Adrenal gland (tissue), 12 donors: ENCODE data around the gene CFAP53. TPM values are rescaled to one million over a fixed set of nuclear protein-coding genes. Genes with fewer than 3 reads are reported as not detected.
"Not testable (repeated sequence)": the region's sequence is repeated elsewhere in the genome, so short reads cannot be mapped to it uniquely, and the experiment has no call there.

Experiments used
- DNase-seq, 7 donors: peaks; one replicate each; pipeline ENCODE4 v3.0.0-alpha.2; 2019 to 2020
- H3K27ac ChIP-seq, 5 donors: fragments of 200-600 bp; sonication (generic) in 4 of 5; 1 replicate in 3 of 5; 2 replicates in 2 of 5; pipeline versions ENCODE4 v1.5.1 to v1.8.0; 2016 to 2020; ENCODE audit warnings: mild to moderate bottlenecking in 1 of 5
- H3K27me3 ChIP-seq: fragments of 200-600 bp; 2 replicates; pipeline ENCODE4 v1.8.0; 2021
- H3K36me3 ChIP-seq, 2 donors: fragments of 200-600 bp; replicated peaks in 1 of 2; 1 replicate in 1 of 2; 2 replicates in 1 of 2; pipeline versions ENCODE4 v1.5.1 to v1.8.0; 2018 to 2022
- H3K4me1 ChIP-seq, 2 donors: fragments of 200-600 bp; replicated peaks in 1 of 2; 1 replicate in 1 of 2; 2 replicates in 1 of 2; pipeline versions ENCODE4 v1.5.1 to v1.8.0; 2018 to 2021
- H3K4me3 ChIP-seq, 4 donors: fragments of 200-600 bp; sonication (generic) in 3 of 4; one replicate each; pipeline ENCODE4 v1.5.1; 2016 to 2018
- H3K9me3 ChIP-seq, 3 donors: fragments of 200-600 bp; sonication (generic) in 1 of 3; replicated peaks in 1 of 3; 1 replicate in 2 of 3; 2 replicates in 1 of 3; pipeline versions ENCODE4 v1.5.1 to v1.8.0; 2016 to 2021
- POLR2A ChIP-seq, 2 donors: fragments of 450-650 bp; IDR thresholded peaks; one replicate each; pipeline ENCODE4 v1.6.1; 2017; ENCODE audit warnings: antibody characterized with exemption in 2 of 2, mild to moderate bottlenecking in 2 of 2, moderate library complexity in 1 of 2
- WGBS, 4 donors: extraction: QIAGEN DNeasy Blood & Tissue Kit in 2 of 4; methylation state at CpG; one replicate each; pipeline versions ENCODE4 v1.1.5 to v1.1.7; 2013 to 2017; 5-methylcytosine and 5-hydroxymethylcytosine counted together
- intact Hi-C, 2 donors: fragments of 100-400 bp; cut with DNase I; formaldehyde crosslinking; loops; one replicate each; pipeline versions ENCODE4 v1.14.1 to v1.15.0; 2022 to 2023
- polyA plus RNA-seq, 3 donors: library from polyadenylated mRNA; stranded (reverse); fragments of 200-250 nt in 2 of 3; fragments of 350-450 nt in 1 of 3; fragmentation: Illumina TruSeq in 1 of 3; extraction: RNeasy Lipid Tissue Mini Kit (QIAGEN cat#74804) in 1 of 3; gene quantifications; one replicate each; pipeline ENCODE4 v1.2.3, GENCODE V29; 2013 to 2014
- total RNA-seq, 9 donors: library from RNA; depleted of rRNA in 4 of 9; stranded (reverse); fragments of >200 nt in 4 of 9; fragments of 120-200 nt in 1 of 9; fragmentation: NEBNext Ultra II Directional in 1 of 9; extraction: Animal tissue kit (Norgen Biotek cat#: 25700) in 1 of 9; gene quantifications; one replicate each; pipeline versions ENCODE4 v1.1.0 to v1.2.4, GENCODE V29; 2013 to 2023
- TF ChIP-seq, protein P1 (sequence below), 6 experiments: fragments of 450-650 bp in 4 of 6; fragments of 200-600 bp in 2 of 6; sonication (generic) in 1 of 6; IDR thresholded peaks; 1 replicate in 5 of 6; 2 replicates in 1 of 6; pipeline versions ENCODE4 v1.5.1 to v1.8.0; 2016 to 2021; ENCODE audit warnings: antibody characterized with exemption in 6 of 6, mild to moderate bottlenecking in 2 of 6, moderate library complexity in 1 of 6
- donor health status: healthy with polysubstance abuse.
- donor health status: Bipolar disorder and iron deficiency.
- donor health status: DM: yes; HTN: yes; CAD: no.
- donor health status: DM: no; HTN: no; CAD: no.
- donor health status: DM: no; HTN: no; CAD: no.
- donor health status: DM: yes; HTN: yes; CAD: no.

Gene CFAP53
- total and polyA plus RNA-seq, 12 donors: 0.53 to 4.3 (median 1.3) TPM

DNA sequence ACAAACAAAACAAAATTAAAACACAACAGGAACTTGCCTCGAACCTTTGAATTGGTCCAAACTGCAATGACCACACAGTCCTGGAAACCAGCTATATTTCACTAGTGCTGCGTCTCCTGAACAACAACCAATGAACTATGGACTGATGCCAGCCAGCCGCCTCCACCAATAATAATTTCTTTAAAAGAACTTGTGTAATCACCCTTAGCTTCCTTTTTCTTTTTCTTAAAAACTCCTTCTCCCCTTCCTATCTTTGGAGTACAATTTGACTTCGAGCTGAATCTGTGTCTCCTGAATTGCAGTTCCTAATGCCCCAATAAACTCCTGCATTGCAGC lies 22.8 kb upstream of the CFAP53 start:
- TF ChIP-seq POLR2A (IDR thresholded peaks at IDR 0.05): no peak
- TF ChIP-seq, protein P1, sequence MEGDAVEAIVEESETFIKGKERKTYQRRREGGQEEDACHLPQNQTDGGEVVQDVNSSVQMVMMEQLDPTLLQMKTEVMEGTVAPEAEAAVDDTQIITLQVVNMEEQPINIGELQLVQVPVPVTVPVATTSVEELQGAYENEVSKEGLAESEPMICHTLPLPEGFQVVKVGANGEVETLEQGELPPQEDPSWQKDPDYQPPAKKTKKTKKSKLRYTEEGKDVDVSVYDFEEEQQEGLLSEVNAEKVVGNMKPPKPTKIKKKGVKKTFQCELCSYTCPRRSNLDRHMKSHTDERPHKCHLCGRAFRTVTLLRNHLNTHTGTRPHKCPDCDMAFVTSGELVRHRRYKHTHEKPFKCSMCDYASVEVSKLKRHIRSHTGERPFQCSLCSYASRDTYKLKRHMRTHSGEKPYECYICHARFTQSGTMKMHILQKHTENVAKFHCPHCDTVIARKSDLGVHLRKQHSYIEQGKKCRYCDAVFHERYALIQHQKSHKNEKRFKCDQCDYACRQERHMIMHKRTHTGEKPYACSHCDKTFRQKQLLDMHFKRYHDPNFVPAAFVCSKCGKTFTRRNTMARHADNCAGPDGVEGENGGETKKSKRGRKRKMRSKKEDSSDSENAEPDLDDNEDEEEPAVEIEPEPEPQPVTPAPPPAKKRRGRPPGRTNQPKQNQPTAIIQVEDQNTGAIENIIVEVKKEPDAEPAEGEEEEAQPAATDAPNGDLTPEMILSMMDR (IDR thresholded peaks at IDR 0.05): no peak
- Histone ChIP-seq H3K36me3 (peaks cover 0 to 8% of the 10 kb centered on the region in 2 donors), H3K9me3 (no peaks in the 10 kb centered on the region), H3K27me3 (no peaks in the 10 kb centered on the region), H3K4me1 (peaks cover 0 to 5% of the 10 kb centered on the region in 2 donors), H3K4me3 (no peak overlapping the region), H3K27ac (no peak overlapping the region)
- intact Hi-C loops: no loop called here
- 74 to 80% (median 78%) methylated on average over 4 of the region's 4 CpGs for WGBS, 4 donors
- DNase-seq: no peak

DNA sequence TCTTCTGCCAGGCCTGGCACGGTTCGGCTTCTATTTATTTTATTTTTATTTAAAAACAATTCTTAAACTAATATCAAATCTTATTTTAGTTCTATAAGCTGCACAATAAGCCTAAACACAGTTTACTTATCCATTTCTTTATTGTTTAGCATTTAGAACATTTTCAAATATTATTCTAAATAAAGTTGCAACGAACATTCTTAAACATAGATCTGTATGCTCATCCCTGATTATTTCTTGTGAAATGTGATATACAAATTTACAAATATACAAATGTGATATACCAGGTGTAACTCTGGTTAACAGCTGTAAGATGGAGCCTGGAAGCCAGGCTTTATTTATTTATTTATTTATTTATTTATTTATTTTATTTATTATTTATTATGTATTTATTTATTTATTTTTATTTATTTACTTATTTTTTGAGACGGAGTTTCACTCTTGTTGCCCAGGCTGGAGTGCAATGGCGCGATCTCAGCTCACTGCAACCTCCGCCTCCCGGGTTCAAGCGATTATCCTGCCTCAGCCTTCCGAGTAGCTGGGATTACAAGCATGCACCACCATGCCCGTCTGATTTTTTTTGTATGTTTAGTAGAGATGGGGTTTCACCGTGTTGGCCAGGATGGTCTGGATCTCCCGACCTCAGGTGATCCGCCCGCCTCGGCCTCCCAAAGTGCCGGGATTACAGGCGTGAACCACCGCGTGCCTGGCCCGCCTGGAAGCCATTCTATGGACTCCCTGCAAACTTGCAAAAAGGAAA lies 22.2 kb upstream of the CFAP53 start:
- Histone ChIP-seq H3K36me3 (peaks cover 0 to 14% of the 10 kb centered on the region in 2 donors), H3K27ac (peak overlapping the region in 4 of 5 donors; percentile 82 to 94 (median 88)), H3K4me3 (peak overlapping the region in 2 of 4 donors; percentile 81 to 86)
- 75 to 78% (median 77%) methylated on average over 21 of the region's 21 CpGs for WGBS, 4 donors
- H3K4me1 ChIP-seq, H3K27me3 ChIP-seq, DNase-seq, intact Hi-C loops, H3K9me3 ChIP-seq: not testable (repeated sequence)

DNA sequence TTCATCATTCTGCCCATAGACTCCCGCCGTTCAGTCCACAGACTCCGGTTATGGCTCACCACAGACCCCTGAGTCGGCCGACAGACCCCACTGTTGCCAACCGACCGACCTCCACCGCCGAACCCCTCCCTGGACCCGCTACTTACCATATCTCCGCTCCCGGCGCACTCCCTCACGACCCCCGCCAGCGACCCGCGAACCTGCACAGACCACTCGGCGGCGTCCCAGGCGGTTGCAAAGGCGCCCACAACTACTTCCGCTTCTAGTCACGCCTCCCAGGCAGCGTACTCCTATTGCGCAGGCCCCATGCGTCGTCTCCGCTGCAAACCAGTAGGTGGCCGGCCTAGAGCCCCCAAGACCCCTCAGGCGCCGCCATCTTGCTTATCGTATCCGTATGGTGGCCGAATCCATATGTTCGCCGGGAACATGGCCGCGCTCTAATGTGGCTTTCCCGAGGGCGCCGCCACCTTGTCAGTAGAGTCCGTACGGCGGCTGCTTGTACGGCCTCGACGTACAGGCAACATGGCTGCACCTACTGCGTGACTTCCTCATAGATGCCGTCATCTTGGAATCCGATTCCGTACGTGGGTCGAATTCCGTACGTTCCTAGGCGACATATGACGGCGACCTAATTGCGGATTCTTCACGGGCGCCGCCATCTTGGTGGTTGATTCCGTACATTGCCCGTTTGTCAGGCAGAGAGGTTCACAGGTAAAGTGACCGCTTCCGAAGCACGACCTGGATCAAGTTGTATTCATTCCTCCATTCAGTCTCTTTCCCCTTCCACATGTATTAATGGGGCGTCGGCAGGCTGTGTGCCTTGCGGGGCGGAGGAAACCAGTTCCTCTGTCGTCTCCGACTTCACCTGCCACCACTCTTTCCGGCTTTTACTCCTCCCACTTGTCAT lies 21.4 kb upstream of the CFAP53 start, which contains the start of gene CXXC1:
TSS of gene CXXC1 (minus strand) at position 252 of the 907 bp plus-strand sequence. CDS start at position 149, 103 bp downstream.
- TF ChIP-seq POLR2A (IDR thresholded peaks at IDR 0.05): peak in 1 of 2 donors; percentile 57
- TF ChIP-seq, protein P1 (IDR thresholded peaks at IDR 0.05): peak; percentile 19 to 78 (median 68)
- no peaks in the 10 kb centered on the region for H3K27me3 ChIP-seq
- no peaks in the 10 kb centered on the region for H3K9me3 ChIP-seq
- 0 to 1% (median 0%) methylated on average over 32 to 76 of the region's 76 CpGs for WGBS, 4 donors
- H3K4me3 ChIP-seq: peak within 1 kb of the TSS; percentile 53 to 89 (median 84)
- H3K27ac ChIP-seq: peak within 1 kb of the TSS; percentile 51 to 94 (median 85)
- intact Hi-C loops: no loop called here
- peak; percentile 95 to 99 (median 98) for DNase-seq
- H3K4me1 ChIP-seq: peaks cover 0 to 5% of the 10 kb centered on the region in 2 donors
- peaks cover 0 to 21% of the 10 kb centered on the region in 2 donors for H3K36me3 ChIP-seq

DNA sequence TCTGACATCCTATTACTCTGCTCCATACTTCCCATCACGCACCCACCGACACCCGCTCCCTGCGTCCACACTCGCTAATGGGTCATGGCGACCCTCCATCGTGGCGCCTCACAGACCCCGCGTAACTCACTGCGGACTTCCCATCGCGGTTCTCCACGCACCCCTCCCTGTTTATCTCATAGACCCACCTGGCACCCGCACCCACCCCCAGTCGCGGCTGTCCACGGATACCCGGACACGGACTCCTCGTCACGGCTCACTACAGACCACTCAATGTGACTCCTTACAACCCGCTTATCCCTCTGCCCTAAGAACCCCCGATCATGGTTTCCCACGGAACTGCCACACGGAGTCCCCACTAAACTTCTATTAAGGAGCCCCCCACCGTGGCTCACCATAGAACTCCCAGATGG lies 20.7 kb upstream of the CFAP53 start:
- 0 to 1% (median 1%) methylated on average over 27 of the region's 27 CpGs for WGBS, 4 donors
- H3K27me3 ChIP-seq: no peaks in the 10 kb centered on the region
- peak overlapping the region; percentile 53 to 89 (median 84) for H3K4me3 ChIP-seq
- DNase-seq: peak in 1 of 7 donors; percentile 69
- H3K9me3 ChIP-seq: no peaks in the 10 kb centered on the region
- peaks cover 0 to 28% of the 10 kb centered on the region in 2 donors for H3K36me3 ChIP-seq
- H3K4me1 ChIP-seq: peaks cover 4 to 10% of the 10 kb centered on the region in 2 donors
- intact Hi-C loops: no loop called here
- H3K27ac ChIP-seq: peak overlapping the region in 4 of 5 donors; percentile 82 to 94 (median 88)
- TF ChIP-seq, protein P1 (IDR thresholded peaks at IDR 0.05): no peak
- no peak for TF ChIP-seq POLR2A (IDR thresholded peaks at IDR 0.05)
